ENCODE results near the gene DDIAS. TPM values are rescaled to one million over a fixed set of nuclear protein-coding genes. Genes with fewer than 3 reads are reported as not detected.
"Not testable (repeated sequence)": the region's sequence is repeated elsewhere in the genome, so short reads cannot be mapped to it uniquely, and the experiment has no call there.

DDIAS gene
- total RNA-seq, 4 donors from 2014 or later, result 0.22 to 3.1 (median 1.3) TPM

GRCh38 chr11:82907371-82907770, 5.8 kb downstream of the DDIAS start:
- H3K27ac ChIP-seq, result peak overlapping the region in 2 of 4 donors; percentile 58 to 75
- WGBS, 2 donors, result 50 to 54% methylated on average over 5 of the region's 5 CpGs
- DNase-seq (ENCODE audit: low spot score in 2 of 2), result no peak
- TF ChIP-seq POLR2A (IDR thresholded peaks at IDR 0.05), result no peak
- no peak for TF ChIP-seq EP300 (IDR thresholded peaks at IDR 0.05)
- no peak for TF ChIP-seq CTCF (IDR thresholded peaks at IDR 0.05)
- no peaks in the 10 kb centered on the region for H3K27me3 ChIP-seq
- H3K4me1 ChIP-seq, result peaks cover 0 to 24% (median 6%) of the 10 kb centered on the region in 4 donors
- H3K4me3 ChIP-seq, result no peak overlapping the region
- H3K9me3 ChIP-seq, result no peaks in the 10 kb centered on the region
- H3K36me3 ChIP-seq, result no peaks in the 10 kb centered on the region

DNA sequence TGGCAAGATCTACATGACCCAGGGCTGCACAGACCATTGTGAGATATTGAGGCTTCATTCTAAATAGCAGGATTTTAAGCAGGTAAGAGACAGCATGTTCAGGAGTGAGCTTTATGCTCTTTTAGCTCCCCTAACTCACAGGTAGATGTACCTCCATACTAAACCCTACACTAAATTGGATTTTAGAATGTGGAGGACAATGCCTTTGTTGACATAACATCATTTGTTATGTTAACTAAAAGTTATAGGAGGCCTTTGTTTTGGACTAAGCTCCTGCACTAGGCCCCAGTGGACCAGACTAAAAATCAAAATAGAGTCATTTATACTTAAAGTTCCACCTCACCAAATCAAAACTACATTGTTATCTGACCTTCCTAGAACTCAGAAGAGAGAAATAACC, 6.8 kb downstream of the DDIAS start:
- Histone ChIP-seq H3K9me3 (no peaks in the 10 kb centered on the region), H3K36me3 (no peaks in the 10 kb centered on the region), H3K4me3 (no peak overlapping the region), H3K27me3 (no peaks in the 10 kb centered on the region), H3K4me1 (peaks cover 0 to 24% (median 6%) of the 10 kb centered on the region in 4 donors), H3K27ac (peak overlapping the region in 3 of 4 donors; percentile 18 to 31 (median 22))
- no peak for TF ChIP-seq POLR2A (IDR thresholded peaks at IDR 0.05)
- TF ChIP-seq CTCF (IDR thresholded peaks at IDR 0.05), result no peak
- no peak for TF ChIP-seq EP300 (IDR thresholded peaks at IDR 0.05)
- DNase-seq (ENCODE audit: low spot score in 2 of 2), result no peak

DNA sequence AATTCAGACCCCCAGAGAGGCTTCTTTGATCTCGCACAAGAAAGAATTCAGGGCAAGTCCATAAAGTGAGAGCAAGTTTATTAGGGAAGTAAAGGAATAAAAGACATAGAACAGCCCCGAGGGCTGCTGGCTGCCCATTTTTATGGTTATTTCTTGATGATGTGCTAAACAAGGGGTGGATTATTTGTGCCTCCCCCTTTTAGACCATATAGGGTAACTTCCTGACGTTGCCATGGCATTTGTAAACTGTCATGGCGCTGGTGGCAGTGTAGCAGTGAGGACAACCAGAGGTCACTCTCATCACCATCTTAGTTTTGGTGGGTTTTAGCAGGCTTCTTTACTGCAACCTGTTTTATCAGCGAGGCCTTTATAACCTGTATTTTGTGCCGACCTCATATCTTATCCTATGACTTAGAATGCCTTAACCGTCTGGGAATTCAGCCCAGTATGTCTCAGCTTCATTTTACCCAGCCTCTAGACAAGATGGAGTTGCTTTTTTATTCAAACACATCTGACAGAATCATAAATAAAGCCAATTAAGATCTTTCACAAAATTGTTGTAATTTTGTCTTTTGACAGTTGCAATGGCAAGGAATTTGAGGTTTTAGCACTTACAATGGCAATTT, 7.6 kb downstream of the DDIAS start:
- no peak for DNase-seq (ENCODE audit: low spot score in 2 of 2)
- Histone ChIP-seq H3K4me1 (peaks cover 0 to 24% (median 6%) of the 10 kb centered on the region in 4 donors), H3K9me3 (no peaks in the 10 kb centered on the region), H3K27ac (peak overlapping the region in 3 of 4 donors; percentile 18 to 31 (median 22)), H3K27me3 (no peaks in the 10 kb centered on the region), H3K36me3 (no peaks in the 10 kb centered on the region), H3K4me3 (no peak overlapping the region)
- TF ChIP-seq POLR2A (IDR thresholded peaks at IDR 0.05), result no peak
- TF ChIP-seq EP300 (IDR thresholded peaks at IDR 0.05), result no peak
- TF ChIP-seq CTCF (IDR thresholded peaks at IDR 0.05), result no peak
- WGBS, 2 donors, result 39 to 44% methylated on average over 7 of the region's 7 CpGs

DNA sequence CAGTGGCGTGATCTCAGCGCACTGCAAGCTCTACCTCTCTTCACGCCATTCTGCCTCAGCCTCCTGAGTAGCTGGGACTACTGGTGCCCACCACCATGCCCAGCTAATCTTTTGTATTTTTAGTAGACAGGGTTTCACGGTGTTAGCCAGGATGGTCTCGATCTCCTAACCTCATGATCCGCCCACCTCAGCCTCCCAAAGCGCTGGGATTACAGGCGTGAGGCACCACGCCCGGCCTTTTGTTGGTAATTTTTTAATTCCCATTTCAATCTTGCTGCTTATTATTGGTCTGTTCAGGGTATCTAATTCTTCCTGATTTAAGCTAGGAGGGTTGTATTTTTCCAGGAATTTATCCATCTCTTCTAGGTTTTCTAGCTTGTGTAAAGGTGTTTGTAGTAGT, 18.2 kb downstream of the DDIAS start:
- 93 to 96% methylated on average over 10 of the region's 10 CpGs for WGBS, 2 donors
- not testable (repeated sequence) for H3K9me3 ChIP-seq; DNase-seq (ENCODE audit: low spot score in 2 of 2); H3K4me3 ChIP-seq; H3K27me3 ChIP-seq; H3K36me3 ChIP-seq
- Histone ChIP-seq H3K27ac (peak overlapping the region in 1 of 4 donors; percentile 60), H3K4me1 (peaks cover 0 to 10% (median 0%) of the 10 kb centered on the region in 4 donors)

DNA sequence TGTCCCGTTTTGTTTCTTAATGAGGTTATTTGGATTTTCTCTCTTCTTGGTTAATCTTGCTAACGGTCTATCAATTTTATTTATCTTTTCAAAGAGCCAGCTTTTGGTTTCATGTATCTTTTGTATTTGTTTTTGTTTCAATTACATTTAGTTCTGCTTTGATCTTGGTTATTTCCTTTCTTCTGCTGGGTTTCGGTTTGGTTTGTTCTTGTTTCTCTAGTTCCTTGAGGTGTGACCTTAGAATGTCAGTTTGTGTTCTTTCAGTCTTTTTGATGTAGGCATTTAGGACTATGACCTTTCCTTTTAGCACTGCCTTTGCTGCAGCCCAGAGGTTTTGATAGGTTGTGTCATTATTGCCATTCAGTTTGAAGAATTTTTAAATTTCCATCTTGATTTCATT, 18.7 kb downstream of the DDIAS start:
- not testable (repeated sequence) for H3K27me3 ChIP-seq; DNase-seq (ENCODE audit: low spot score in 2 of 2); H3K4me3 ChIP-seq; H3K36me3 ChIP-seq; H3K9me3 ChIP-seq
- peaks cover 0 to 10% (median 0%) of the 10 kb centered on the region in 4 donors for H3K4me1 ChIP-seq
- H3K27ac ChIP-seq, result peak overlapping the region in 1 of 4 donors; percentile 60
- WGBS, 2 donors, result 69 to 82% methylated on average over 3 of the region's 3 CpGs

GRCh38 chr11:82922396-82923173, 21.0 kb downstream of the DDIAS start:
- not testable (repeated sequence) for H3K27me3 ChIP-seq; H3K4me3 ChIP-seq; DNase-seq (ENCODE audit: low spot score in 2 of 2); H3K9me3 ChIP-seq; H3K36me3 ChIP-seq; H3K27ac ChIP-seq
- 76 to 80% methylated on average over 8 of the region's 8 CpGs for WGBS, 2 donors
- H3K4me1 ChIP-seq, result peaks cover 0 to 10% (median 1%) of the 10 kb centered on the region in 4 donors
